ENCODE data around the gene ZFAND6.
"Not testable (repeated sequence)": the region's sequence is repeated elsewhere in the genome, so short reads cannot be mapped to it uniquely, and the experiment has no call there.

Gene ZFAND6

DNA sequence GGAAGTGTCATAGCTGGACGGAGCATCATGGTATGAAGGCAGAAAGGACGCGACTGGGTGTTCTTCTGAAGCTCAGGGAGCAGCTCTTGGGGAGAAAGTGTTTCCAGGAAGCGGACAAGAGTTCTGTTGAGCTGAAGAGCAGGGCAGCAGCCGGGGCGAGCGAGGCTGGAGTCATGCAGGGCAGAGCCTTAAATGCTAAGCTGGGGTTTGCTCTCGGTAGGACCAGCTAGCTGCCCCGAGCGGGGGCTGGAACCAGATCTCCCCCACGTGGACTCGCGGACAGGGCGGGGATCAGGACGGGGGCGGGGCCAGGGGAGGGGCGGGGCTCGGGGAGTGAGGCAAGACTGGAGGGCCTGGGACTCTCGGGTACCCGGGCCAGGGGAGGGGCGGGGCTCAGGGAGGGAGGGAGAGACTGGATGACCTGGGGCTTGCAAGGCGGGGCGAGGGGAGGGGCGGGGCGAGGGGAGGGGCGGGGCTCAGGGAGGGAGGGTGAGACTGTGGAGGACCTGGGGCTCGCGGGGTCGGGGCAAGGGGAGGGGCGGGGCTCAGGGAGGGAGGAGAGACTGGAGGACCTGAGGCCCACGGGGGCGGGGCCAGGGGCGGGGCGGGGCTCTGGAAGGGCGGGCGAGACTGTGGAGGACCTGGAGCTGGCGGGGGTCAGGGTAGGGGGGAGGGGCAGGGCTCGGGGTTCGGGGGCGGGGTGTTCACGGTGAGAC lies 92.9 kb downstream of the ZFAND6 start:
- peak; percentile 77 for DNase-seq

DNA sequence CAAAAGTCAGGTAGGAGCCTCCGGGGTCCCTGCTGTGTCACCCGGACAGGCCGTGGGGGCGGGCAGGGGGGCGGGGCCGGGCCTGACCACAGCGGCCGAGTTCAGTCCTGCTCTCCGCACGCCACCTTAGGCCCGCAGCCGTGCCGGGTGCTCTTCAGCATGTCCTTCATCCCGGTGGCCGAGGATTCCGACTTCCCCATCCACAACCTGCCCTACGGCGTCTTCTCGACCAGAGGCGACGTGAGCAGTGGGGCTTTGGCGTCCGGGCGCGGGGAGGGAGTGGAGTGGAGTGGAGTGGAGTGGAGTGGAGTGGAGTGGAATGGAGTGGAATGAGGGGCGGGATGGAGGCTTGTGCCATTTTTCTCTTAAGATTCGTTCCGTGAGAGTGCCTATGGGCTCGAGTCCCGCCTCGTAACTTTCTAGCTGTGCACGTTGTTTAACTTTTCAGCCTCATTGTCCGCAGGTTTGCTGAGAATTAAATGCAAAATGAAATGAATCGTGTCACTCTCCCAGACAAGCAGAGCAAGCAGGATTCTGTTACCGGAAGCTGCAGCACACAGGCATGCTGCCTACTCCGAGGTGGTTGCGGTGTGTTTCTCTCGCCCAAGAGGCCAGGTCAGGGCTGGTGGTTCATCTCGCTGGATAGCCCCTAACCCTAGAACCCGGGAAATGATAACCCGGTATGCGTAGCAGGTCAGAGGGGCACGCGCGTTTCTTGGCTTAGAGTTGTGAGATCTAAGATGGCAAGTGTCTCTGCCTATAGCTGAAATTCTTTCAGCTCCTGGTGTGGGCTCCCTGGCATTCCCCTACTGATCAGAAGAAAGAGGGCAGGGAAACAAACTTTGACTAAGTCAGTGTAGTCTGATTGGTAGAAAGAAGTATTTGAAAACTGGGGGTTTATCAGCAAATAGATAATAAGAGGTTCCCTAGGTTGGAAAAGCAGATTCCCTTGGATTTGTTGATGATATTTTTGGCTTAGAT lies 93.7 kb downstream of the ZFAND6 start, which contains the start of gene FAH:
Gene FAH, plus strand, starts transcription at position 104 of the 981 bp plus-strand sequence. Its CDS starts 56 bp downstream, at position 160.
- DNase-seq = no peak

DNA sequence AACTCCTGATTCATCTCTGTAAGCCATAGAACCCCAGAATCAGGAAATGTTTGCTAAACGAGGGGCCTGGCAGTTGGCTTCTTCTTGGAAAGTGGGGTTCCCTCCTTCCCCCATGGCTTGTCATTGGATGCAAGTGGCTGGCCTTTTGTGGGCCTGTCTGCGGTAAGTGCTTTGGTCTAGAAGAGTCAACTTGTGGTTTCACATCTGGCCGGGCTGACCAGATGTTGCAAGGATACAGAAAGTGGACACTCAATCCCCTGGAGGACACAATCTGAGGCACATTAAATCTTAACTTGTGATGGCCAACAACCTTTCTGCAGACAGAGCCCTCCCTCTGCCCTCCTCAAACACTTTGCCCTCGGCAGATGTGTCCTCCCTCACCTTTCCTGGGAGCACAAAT lies 94.4 kb downstream of the ZFAND6 start:
- DNase-seq = no peak

DNA sequence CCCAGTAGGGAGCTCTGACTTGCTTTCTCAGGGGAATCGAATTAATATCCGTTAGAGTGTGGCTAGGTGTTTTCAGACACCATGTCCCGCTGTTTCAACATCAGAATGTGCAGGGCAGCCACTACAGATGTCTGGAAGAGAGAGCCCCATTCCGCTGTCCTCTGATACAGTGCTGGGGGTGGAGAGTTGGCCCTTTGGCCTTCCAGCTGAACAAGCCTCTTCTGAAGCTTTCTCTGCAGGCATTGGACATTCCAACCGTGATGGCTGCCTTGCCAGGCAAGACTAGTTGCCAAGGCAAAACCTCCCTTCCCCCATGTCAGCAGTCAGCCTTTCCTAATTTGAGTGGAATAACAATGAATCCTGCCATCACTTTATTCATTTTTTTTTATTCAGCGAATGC lies 94.9 kb downstream of the ZFAND6 start:
- DNase-seq = no peak

DNA sequence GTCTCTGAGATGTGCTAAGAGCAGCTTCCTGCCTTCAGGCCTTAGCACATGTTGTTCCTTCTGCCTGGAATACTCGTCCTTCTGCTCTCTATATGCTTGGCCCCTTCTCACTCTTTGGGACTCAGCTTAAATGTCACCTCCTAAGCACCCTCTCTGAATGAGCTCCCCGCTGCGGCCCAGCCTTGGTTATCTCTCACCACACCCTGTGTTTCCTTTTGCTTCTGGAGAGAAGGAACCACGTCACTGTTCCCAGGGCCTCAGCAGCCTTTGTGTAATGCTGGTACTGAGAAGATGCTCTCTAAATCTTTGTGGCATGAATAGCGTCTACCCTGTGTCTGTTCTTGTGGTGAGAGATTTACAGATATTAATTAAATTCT lies 95.5 kb downstream of the ZFAND6 start:
- no peak for DNase-seq

DNA sequence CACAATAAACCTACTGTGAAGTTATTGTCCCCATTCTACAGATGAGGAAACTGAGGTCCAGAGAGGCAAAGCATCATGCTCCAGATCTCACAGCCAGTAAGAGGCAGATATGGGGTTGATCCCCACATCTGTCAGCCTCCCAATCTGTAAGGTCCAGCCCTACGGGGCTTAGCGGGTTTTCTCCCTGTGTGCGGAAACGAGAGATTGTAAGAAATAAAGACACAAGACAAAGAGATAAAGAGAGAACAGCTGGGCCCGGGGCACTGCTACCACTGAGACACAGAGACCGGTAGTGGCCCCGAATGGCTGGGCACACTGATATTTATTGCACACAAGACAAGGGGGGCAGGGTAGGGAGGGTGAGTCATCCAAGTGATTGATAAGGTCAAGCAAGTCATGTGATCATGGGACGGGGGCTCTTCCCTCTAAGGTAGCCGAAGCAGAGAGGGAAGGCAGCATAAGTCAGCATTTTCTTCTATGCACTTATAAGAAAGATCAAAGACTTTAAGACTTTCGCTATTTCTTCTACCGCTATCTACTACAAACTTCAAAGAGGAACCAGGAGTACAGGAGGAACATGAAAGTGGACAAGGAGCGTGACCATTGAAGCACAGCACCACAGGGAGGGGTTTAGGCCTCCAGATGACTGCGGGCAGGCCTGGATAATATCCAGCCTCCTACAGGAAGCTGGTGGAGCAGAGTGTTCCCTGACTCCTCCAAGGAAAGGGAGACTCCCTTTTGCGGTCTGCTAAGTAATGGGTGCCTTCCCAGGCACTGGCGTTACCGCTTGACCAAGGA lies 96.1 kb downstream of the ZFAND6 start:
- DNase-seq = not testable (repeated sequence)

DNA sequence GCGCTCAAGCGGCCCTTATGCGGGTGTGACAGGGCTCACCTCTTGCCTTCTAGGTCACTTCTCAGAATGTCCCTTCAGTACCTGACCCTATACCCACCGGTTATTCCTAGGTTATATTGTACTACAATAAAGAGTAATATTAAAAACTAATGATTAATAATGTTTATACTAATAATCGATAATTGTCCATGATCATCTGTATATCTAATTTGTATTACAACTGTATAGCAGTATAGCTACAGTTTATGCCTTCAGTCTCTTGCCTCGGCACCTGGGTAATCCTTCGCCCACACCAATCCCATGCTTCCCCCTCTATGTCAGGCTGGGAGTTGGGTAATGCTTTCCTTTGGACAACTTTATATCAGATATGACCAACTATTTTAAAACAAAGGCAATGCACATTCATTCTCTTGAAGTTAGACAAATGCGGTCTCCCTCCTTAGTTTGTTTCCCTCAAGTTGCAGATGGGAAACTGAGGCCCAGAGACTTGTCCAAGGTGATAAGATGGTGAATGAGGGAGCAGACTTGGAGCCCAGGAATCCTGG lies 96.8 kb downstream of the ZFAND6 start:
- no peak for DNase-seq

DNA sequence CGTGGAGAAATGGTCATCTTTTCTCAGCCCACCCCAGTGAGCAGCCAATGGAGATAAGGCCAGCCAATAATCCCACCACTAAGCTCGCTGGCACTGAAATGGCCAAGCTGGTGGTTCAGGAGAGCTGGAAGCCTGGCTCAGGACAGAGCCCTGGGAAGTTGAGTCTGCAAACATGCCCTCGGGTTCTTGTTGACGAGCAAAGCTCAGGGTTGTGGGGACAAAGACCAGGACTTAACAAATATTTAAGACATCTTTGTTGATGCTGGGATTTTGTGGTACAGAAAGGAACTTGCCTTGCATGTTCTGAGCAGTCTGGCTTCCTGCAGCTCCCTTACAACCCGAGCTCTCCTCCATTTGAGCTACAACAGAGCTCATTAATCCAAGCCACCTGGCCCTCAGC lies 97.7 kb downstream of the ZFAND6 start:
- no peak for DNase-seq

DNA sequence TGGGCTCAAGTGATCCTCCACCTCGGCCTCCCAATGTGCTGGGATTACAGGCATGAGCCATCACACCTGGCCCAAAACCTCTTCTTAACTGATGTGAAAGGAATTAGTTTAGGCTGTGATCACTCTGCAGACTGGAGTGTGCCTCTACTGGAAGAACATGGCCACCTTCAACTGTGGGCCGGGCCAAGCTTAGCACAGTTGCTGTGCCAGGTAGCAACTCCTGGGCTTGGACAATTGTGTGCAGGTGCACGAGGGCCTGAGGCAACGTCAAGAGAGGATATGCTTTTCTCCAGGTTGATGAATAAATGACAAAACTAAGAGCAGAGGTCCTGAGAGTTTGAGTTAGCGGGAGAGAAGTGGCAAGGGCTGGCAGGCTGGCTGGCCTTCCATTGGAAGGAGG lies 99.8 kb downstream of the ZFAND6 start:
- no peak for DNase-seq

DNA sequence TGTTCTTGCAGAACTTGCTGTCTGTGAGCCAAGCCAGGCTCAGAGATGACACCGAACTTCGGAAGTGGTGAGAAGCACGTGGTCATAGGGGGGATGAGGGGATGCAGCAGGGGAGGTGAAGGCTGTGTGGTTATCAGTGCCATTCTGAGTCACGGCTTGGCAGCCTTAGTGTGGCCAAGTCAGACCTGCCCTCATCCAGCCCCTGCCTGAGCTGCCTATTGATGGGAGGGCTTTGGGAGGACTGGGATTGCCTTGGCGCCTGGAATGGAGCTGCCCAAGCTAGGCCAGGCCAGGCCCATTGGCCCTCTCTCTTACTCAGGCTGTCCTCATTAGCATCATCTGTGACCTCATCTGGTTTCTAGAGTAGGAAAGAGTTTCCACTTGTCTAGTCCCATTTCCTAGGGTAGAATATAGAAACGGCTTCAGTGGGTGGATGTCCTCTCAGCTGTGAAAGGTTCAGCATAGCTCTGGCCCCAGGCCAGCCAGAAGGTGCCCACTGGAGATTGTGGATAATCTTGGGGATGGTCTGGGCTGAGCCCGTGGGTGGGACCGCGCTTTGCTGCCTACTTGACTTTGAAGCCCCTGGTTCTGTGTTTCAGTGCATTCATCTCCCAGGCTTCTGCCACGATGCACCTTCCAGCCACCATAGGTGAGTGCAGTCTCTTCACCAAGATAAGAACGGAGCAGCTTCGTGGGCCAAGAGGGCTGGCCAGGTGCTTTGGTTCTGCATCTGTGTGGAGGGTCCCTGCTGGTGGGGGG lies 100.5 kb downstream of the ZFAND6 start:
- no peak for DNase-seq

DNA sequence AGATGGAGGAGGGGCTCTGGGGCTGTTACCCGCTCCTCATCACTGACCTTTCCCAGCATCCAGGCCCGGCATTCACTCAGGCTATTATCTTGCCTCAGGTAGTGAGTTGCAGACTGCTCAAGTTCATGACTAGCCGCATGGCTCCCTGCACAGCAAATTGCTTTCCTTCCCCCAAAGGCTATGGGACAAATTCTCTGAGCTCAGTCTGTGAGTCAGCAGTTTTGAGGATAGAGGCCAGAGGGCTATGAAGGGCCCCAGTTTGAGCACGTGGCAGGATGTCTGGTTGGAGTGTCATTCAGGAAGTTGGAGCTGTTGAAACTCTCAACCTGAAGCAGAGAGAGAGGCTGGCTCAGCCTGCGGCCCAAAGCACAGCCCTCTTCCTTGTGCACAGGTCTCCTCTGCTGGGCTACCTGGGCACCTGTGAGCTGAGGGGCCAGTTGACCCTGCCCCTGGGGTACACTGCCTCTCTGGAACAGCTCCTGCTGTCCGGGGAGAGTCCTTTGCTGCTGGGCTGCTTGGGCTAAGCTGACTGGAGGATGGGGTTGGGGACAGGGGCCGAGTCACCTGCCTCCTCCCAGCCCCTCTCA lies 101.2 kb downstream of the ZFAND6 start:
- DNase-seq = no peak

DNA sequence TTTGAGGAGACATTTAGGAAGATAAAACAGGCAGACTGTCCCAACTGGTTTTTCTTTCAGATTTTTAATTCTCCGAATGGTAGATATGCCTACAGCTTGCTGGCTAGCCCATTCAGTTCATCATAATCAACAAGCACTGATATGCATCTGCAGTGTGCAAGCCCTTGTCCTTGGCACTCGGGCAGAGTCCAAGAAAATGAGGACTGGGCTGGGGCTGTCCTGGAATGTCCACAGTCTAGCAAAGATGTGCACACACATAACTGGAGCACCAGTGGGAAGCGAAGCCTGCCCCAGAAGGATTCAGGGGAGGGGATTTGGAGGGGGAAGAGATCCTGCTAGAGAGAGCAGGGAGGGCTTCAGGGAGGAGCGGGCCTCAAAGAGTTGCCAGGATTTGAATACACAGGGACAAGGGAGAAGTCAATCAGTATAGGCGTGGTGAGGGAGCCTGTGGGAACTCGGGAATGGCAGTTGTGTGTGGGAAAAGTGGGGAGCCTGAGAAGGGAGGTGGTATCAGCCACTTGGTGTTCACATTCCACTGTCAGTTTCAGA lies 102.1 kb downstream of the ZFAND6 start:
- no peak for DNase-seq

DNA sequence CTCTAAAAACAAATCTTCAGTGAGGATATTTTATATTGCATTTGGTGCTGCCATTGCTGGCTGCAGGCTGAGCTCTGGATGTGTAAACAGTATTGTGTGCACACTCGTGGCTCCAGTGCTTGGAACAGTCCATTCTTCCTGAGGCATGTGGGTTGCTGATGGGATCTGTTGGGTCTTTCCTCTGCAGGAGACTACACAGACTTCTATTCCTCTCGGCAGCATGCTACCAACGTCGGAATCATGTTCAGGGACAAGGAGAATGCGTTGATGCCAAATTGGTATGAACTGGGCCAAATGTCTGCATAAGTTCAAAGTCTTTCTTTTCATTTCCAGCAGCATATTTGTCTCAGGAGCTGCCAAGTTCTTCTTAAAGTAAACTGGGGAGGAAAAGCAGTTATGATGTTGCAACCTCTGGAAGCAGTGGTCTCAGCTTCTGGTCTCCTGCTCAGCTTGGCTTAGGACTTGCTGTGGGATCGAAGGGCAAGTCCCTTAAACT lies 102.6 kb downstream of the ZFAND6 start:
- DNase-seq = no peak

DNA sequence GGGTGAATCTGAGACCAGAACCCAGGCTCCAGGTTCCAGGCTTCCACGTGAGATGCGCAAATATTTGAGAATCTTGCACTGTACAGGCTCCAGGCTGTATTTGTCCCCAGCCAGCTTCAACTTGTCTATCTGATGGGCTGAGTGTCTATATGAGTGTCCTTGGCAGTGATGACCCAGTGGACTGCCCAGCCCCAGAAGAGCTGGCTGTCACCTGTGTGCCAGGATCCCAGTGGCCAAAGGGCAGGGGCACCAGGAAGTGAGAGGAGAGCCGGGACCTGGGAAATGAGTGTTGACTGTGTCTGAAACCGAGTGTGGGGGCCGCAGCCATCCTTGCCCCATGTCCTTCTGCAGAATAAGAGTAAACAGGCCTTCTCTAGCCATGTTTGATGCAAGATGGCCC lies 103.7 kb downstream of the ZFAND6 start:
- DNase-seq = no peak

DNA sequence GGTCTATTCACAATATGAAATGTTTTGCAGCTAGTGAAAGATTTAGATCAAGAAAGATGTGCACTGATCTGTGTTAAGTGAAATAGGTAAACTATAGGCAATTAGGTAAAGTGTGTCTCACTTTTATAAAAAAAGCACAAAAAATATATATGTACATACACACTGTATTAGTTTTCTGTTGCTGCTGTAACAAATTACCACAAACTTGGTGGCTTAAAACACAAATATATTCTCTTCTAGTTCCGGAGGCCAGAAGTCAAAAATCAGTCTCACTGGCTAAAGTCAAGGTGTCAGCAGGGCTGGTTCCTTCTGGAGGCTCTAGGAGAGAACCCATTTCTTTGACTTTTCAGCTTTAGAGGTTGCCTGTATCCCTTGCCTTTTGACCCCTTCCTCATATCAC lies 104.4 kb downstream of the ZFAND6 start:
- DNase-seq = no peak

DNA sequence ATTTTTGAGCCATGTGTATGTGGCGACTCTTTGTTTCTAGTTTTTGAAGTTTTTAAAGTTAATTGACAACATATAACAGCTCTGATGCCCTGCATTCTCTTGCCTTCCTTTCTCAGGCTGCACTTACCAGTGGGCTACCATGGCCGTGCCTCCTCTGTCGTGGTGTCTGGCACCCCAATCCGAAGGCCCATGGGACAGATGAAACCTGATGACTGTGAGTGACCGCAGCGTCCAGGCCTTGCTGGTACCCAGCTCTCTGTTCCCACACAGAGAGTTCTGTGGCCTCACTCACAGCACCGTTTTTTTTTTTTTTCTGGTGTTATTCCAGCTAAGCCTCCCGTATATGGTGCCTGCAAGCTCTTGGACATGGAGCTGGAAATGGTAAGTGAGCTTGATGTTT lies 108.5 kb downstream of the ZFAND6 start:
- DNase-seq = no peak

DNA sequence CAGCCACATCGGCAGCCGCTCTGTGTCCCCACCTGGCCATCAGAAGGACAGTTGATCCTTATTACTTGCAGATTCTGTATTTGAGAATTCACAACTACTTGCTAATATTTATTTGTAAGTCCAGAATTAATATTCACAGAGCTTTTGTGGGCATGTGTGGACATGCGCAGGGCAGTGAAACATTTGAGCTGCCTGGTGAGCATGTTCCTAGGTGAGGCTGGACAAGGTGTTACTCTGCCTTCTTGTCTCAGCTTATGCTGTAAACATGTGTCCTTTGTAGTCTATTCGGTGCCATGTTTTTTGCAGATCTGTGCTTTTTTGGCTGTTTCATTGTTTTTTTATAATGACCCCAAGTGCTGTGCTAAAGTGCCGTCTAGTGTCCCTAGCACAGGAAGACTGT lies 108.9 kb downstream of the ZFAND6 start:
- DNase-seq = no peak

DNA sequence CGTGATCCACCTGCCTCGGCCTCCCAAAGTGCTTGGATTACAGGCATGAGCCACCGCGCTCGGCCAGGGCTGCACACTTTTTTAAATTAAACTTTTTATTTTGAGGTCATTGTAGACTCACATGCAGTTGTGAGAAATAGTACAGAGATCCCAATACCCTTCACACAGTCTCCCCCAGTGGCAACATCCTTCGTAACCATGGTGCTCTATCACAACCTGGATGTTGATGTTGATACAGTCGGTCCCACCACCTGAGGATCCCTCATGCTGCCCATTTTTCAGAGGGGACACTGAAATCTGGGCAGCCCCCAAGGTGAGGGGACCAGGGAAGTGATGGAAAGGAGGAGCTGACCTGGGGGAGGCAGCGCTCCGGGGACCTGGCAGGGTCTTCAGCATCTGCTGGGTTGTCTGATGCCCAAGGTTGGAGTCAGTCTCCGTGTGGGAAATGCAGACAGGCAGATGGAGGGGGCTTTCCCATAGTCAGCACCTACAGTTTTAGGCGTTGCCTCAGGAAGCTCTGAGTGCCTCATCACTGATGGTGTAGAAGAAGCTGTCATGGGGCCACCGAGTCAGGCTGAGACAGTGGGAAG lies 110.4 kb downstream of the ZFAND6 start:
- DNase-seq = no peak

DNA sequence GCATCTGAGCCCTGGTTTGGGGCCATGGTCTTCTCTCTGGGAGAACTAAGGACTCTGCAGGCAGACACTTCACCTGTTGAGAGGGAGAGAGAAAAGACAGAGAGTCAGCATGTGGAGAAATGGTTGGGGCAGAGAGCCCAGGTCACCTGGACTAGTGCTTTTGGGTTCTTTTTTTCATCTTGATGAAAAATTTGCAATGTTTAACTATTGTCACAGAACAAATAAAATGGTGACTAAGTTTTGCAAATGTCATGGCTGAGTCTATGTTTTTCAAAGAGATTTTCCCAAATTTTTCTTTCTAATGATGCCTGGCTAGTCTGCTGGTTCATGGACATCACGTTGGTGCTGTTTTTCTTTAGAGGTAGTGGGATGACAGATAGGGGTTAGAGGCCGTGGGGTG lies 111.1 kb downstream of the ZFAND6 start:
- DNase-seq = no peak

DNA sequence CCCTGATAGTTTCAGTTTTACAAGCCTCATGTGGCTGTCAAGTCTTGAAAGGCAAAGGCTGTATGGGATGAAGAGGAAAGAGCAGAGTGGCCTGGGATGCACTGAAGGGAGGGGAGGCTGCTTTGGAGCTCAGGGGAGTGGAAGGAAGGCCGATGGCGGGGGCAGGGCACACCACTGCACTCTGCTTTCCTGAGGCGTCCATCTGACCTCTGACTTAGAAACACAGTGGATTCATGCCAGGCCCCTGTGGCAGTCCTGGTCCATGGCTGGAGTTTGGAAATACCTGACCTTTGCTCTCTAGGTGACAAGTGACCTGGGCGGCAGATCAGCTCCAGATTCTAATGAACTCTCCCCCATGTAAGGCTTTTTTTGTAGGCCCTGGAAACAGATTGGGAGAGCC lies 112.3 kb downstream of the ZFAND6 start:
- DNase-seq = no peak

DNA sequence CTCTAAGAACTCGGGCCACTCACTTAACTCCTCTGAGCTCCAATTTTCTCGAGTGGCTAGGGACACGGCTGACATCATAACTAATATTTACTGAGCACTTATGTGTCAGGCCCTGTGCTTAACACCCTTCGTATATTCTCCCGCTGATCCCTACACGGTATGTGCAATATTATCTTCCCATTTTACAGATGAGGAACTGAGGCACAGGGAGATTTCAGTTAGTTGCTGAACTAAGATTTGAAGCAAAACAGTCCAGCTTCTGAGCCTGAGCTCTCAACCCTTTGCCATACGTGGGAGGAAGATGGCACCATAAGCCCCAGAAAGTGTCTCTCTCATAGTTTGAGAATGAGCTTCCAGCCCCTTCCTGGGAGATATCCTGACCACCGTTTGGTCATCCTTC lies 112.9 kb downstream of the ZFAND6 start:
- no peak for DNase-seq

Measured in NCI-H774 (cell line).